HG02943 (cell line): ENCODE measurements around the gene INTS11.

Experiments
- ATAC-seq: cut with Tn5 transposase; IDR thresholded peaks from one replicate; pipeline ENCODE4 v1.9.1; 2021; ENCODE audit warnings: mild to moderate bottlenecking, low read depth, moderate library complexity; ENCODE audit not compliant: unreplicated experiment

The INTS11 gene

DNA sequence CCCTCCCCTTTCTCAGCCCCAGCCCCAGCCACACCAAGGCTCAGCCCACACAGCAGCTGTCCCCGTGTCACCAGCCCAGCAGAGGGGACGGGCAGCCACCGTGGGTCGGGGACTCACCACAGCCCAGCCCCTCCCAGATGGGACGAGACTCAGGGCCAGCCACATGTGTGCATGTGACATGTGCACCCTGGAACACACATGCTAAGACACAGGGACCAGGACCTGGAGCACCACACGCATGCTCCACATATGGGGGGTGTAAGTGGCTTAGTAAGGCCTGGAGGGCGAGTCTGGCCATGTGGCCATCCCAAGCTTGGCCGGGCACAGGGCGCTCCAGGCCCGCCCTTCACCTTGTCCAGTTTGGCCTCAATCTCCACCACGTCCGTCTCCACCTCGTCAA, 20.7 kb downstream of the INTS11 start:
- ATAC-seq, result no peak

- ATAC-seq, result no peak
Measured at GRCh38 chr1:1302951-1303509, 21.4 kb downstream of the INTS11 start.

- ATAC-seq, result no peak
Measured at GRCh38 chr1:1302006-1302430, 22.4 kb downstream of the INTS11 start.

GRCh38 chr1:1300352-1300739, 24.1 kb downstream of the INTS11 start:
- ATAC-seq, result no peak

- ATAC-seq, result no peak
Measured at GRCh38 chr1:1299686-1300351, 24.6 kb downstream of the INTS11 start.

- no peak for ATAC-seq
Measured at GRCh38 chr1:1298861-1299685, 25.4 kb downstream of the INTS11 start.

DNA sequence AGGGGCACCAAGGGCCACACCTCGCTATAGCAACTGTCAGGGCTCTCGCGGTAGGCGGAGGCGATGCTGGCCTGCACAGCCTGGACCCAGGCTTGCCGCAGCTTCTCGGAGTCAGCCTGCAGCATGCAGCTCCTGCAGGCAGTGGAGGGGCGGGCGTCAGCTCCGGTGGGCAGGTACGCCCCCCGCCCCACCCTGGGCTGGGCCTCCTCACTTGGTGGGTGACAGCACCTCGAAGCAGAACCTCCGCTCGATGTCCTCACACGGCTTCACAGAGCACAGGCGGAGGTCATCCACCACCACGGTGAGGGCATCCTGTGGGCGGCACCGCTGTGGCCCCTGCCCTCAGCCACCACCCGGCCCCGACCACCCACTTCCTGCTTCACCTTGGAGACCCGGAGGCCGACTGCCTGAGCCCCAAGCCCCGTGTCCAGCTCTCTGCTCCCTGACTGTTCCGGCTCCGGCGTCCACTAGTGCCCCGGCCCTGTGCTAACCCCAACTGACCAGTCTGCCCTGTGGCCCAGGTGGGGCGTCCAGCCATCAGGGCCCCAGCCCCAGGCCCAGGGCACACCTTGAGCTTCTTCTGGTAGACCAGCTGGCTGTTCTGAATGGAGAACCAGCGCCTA, 26.5 kb downstream of the INTS11 start:
- no peak for ATAC-seq

- ATAC-seq, result no peak
Measured at GRCh38 chr1:1296070-1297061, 28.1 kb downstream of the INTS11 start.

- ATAC-seq, result no peak
Measured at GRCh38 chr1:1295154-1295923, 29.1 kb downstream of the INTS11 start.

DNA sequence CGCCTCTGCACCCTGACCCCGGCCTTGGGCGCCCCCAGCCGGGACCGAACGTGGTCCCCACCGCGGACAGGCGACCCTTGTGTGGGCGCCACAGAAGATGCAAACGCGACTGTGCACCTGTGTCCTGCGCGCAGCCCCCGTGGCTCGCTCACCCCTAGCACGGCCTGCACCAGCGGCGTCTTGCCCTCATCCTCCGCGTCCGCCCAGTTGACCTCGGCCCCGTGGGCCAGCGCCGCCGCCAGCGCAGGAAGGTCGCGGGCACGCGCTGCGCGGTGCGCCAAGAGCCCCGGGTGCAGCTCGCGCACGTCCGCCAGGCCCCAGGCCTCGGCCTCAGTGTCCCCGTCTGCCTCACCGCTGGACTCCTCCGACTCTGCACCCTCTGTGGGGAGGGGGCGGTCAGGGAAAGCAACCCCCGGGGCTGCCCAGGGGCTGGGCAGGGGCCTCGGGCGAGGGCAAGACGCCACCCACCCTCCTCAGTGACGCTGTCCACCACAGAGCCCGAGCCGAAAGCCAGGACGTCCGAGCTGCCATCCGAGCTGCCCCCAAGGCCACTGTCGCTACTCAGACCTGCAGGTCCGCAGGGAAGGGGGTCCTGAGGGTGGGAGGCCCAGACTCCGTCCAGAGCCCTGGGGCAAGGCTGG, 30.1 kb downstream of the INTS11 start:
- ATAC-seq, result no peak

DNA sequence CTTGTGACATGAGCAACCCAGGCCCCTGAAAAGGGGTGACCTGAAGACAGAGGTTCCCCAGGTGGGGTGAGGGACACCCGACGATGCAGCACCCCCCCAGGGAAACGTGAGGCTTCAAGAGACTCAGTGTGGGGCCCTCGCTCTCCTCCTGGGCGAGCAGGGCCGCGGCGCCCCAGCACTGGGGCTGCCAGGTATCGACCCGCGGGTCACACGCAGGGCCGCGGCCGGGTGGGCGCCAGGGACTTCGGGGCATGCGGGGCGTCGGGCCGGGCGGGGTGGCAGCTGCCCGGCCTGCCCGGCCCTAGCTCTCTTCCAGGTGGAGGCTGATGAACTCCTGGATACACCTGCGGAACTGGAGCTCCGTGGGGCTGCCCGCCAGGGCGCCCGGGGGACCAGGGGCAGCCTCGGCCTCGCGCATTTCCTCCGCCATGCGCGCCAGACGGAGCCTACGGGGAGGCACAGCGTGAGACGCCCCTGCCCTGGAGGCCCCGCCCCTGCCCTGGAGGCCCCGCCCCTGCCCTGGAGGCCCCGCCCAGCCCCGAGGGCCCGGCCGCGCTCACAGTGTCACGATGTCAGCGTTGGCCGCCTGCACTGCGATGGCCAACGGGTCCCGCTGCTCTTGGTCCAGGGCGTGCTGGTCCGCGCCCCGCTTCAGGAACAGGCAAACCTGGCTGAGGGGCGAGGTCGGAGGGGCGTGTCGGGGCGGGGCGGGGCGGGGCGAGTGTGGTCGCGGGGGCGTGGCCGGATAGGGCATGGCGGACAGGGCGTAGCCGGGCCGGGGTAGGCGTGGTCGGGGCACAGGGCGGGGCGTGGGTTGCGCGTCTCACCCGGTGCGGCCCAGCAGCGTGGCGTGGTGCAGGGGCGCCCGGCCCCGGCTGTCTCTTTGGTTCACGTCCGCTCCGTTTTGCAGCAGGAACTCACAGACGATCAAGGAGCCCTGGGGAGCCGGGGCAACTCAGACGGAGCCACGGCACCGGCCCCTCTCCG, 30.9 kb downstream of the INTS11 start:
- ATAC-seq, result no peak

DNA sequence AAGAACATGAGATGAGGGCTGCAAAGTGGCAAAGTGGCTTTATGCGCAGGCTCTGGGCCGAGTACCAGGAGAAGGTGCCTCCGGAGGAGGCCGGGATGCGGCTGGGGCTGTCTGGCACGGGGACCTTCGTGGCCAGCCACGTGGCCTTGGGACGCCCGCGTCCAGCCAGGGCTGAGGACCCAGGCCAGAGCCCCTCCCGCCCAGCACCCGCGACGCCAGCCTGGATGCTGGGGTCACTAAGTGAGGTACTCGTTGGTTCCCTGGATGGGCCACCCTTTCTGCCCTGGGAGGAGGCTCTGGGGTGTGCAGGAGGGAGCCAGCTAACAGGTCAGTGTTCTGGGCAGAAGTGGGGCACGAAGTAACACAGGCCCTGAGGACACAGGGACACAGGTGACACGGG, 31.6 kb downstream of the INTS11 start:
- ATAC-seq, result no peak

GRCh38 chr1:1292442-1292779, 32.0 kb downstream of the INTS11 start:
- no peak for ATAC-seq

- no peak for ATAC-seq
Measured at GRCh38 chr1:1291548-1292441, 32.7 kb downstream of the INTS11 start.

DNA sequence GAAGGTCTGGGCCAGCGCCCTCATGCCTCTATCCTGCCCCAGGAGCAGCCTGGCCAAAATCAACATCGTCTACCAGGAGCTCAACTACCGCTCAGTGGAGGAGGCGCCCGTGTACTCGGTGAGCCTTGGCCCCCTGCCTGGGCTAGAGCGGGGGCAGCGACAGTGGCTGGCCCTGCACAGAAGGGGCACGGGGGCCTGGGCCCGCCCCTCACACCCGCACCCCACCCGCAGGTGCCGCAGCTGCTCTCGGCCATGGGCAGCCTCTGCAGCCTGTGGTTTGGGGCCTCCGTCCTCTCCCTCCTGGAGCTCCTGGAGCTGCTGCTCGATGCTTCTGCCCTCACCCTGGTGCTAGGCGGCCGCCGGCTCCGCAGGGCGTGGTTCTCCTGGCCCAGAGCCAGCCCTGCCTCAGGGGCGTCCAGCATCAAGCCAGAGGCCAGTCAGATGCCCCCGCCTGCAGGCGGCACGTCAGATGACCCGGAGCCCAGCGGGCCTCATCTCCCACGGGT, 33.4 kb downstream of the INTS11 start:
- no peak for ATAC-seq

GRCh38 chr1:1290238-1290731, 34.2 kb downstream of the INTS11 start:
- ATAC-seq, result no peak
